Liver (tissue), 9 donors: ENCODE measurements around the gene PHETA1. TPM values are rescaled to one million over a fixed set of nuclear protein-coding genes. Genes with fewer than 3 reads are reported as not detected.

Experiments
- DNase-seq: peaks from one replicate; pipeline ENCODE4 v3.0.0-alpha.2; 2017; ENCODE audit warnings: low spot score
- H3K27ac ChIP-seq, 2 donors: one replicate each; pipeline ENCODE4 v1.7.0; 2013; ENCODE audit warnings: inconsistent platforms in 2 of 2, low read length in 2 of 2, control low read depth in 1 of 2, low read depth in 1 of 2, mild to moderate bottlenecking in 1 of 2
- H3K27me3 ChIP-seq, 4 donors: one replicate each; pipeline versions ENCODE4 v1.6.1 to v1.7.0; 2013; ENCODE audit warnings: low read length in 3 of 4, inconsistent platforms in 1 of 4, mild to moderate bottlenecking in 1 of 4, moderate library complexity in 1 of 4; ENCODE audit not compliant: control insufficient read depth in 4 of 4, insufficient read depth in 4 of 4
- H3K36me3 ChIP-seq, 4 donors: one replicate each; pipeline versions ENCODE4 v1.6.1 to v1.7.0; 2013; ENCODE audit warnings: low read length in 3 of 4, mild to moderate bottlenecking in 3 of 4, low read depth in 1 of 4, moderate library complexity in 1 of 4; ENCODE audit not compliant: control insufficient read depth in 4 of 4, insufficient read depth in 3 of 4
- H3K4me1 ChIP-seq, 4 donors: one replicate each; pipeline versions ENCODE4 v1.6.1 to v1.7.0; 2013; ENCODE audit warnings: low read length in 3 of 4, mild to moderate bottlenecking in 3 of 4, moderate library complexity in 1 of 4; ENCODE audit not compliant: control insufficient read depth in 4 of 4, insufficient read depth in 4 of 4
- H3K4me3 ChIP-seq, 3 donors: one replicate each; pipeline versions ENCODE4 v1.6.1 to v1.7.0; 2013; ENCODE audit warnings: low read length in 3 of 3, control low read depth in 1 of 3, low read depth in 1 of 3, mild to moderate bottlenecking in 1 of 3
- H3K9ac ChIP-seq, 2 donors: one replicate each; pipeline ENCODE4 v1.7.0; 2013; ENCODE audit warnings: low read length in 2 of 2, mild to moderate bottlenecking in 2 of 2, moderate library complexity in 2 of 2, control low read depth in 1 of 2, low read depth in 1 of 2
- H3K9me3 ChIP-seq, 4 donors: one replicate each; pipeline versions ENCODE4 v1.6.1 to v1.7.0; 2013; ENCODE audit warnings: low read length in 3 of 4; ENCODE audit not compliant: control insufficient read depth in 4 of 4
- EGR1 ChIP-seq, 2 donors: IDR thresholded peaks; 2 replicates each; pipeline ENCODE4 v1.6.1; 2016 to 2018; ENCODE audit warnings: antibody characterized with exemption in 2 of 2, low read depth in 2 of 2
- FOXA1 ChIP-seq: IDR thresholded peaks from 2 replicates; pipeline ENCODE4 v1.6.1; 2016; ENCODE audit warnings: antibody characterized with exemption
- FOXA2 ChIP-seq: IDR thresholded peaks from 2 replicates; pipeline ENCODE4 v1.6.1; 2016; ENCODE audit warnings: antibody characterized with exemption
- GABPA ChIP-seq, 2 donors: IDR thresholded peaks in 1 of 2; conservative IDR thresholded peaks in 1 of 2; 2 replicates each; pipeline ENCODE4 v1.6.1; 2016; ENCODE audit warnings: antibody characterized with exemption in 2 of 2, mild to moderate bottlenecking in 1 of 2, moderate library complexity in 1 of 2
- HNF4A ChIP-seq, 2 donors: conservative IDR thresholded peaks; 2 replicates each; pipeline ENCODE4 v1.6.1; 2016; ENCODE audit warnings: antibody characterized with exemption in 2 of 2, mild to moderate bottlenecking in 2 of 2
- HNF4G ChIP-seq: IDR thresholded peaks from 2 replicates; pipeline ENCODE4 v1.6.1; 2016; ENCODE audit warnings: antibody characterized with exemption
- JUND ChIP-seq, 2 donors: IDR thresholded peaks; 2 replicates each; pipeline ENCODE4 v1.6.1; 2016; ENCODE audit warnings: antibody characterized with exemption in 2 of 2
- NR2F2 ChIP-seq: IDR thresholded peaks from 2 replicates; pipeline ENCODE4 v1.6.1; 2016; ENCODE audit warnings: antibody characterized with exemption
- RAD21 ChIP-seq, 2 donors: IDR thresholded peaks; 2 replicates each; pipeline ENCODE4 v1.6.1; 2016; ENCODE audit warnings: antibody characterized with exemption in 2 of 2, mild to moderate bottlenecking in 2 of 2
- RXRA ChIP-seq, 2 donors: IDR thresholded peaks; 2 replicates each; pipeline ENCODE4 v1.6.1; 2017 to 2018; ENCODE audit warnings: antibody characterized with exemption in 2 of 2, mild to moderate bottlenecking in 1 of 2
- SP1 ChIP-seq: IDR thresholded peaks from 2 replicates; pipeline ENCODE4 v1.6.1; 2018; ENCODE audit warnings: antibody characterized with exemption, mild to moderate bottlenecking
- TAF1 ChIP-seq: conservative IDR thresholded peaks from 2 replicates; pipeline ENCODE4 v1.6.1; 2016; ENCODE audit warnings: antibody characterized with exemption, mild to moderate bottlenecking
- YY1 ChIP-seq: IDR thresholded peaks from 2 replicates; pipeline ENCODE4 v1.6.1; 2016; ENCODE audit warnings: antibody characterized with exemption, mild to moderate bottlenecking
- WGBS: extraction: QIAGEN DNeasy Blood & Tissue Kit; methylation state at CpG from one replicate; pipeline ENCODE4 v1.1.7; 2013; 5-methylcytosine and 5-hydroxymethylcytosine counted together
- polyA plus RNA-seq, 2 donors: library from polyadenylated mRNA; stranded (reverse) in 1 of 2; unstranded in 1 of 2; fragments of 200-250 nt in 1 of 2; fragments of >200 nt in 1 of 2; fragmentation: Nextera tagmentation in 1 of 2; extraction: Ambion mirVana in 1 of 2; gene quantifications; one replicate each; pipeline versions ENCODE4 v1.2.1 to v1.2.3, GENCODE V29; 2013 to 2015
- total RNA-seq, 2 donors: library from RNA; depleted of rRNA; stranded (reverse); fragments of >200 nt; gene quantifications; one replicate each; pipeline ENCODE4 v1.2.3, GENCODE V29; 2014
- TF ChIP-seq, protein P1 (sequence below): IDR thresholded peaks from 2 replicates; pipeline ENCODE4 v1.6.1; 2016; ENCODE audit warnings: antibody characterized with exemption, mild to moderate bottlenecking
- TF ChIP-seq, protein P2 (sequence below): IDR thresholded peaks from 2 replicates; pipeline ENCODE4 v1.6.1; 2016; ENCODE audit warnings: antibody characterized with exemption
- TF ChIP-seq, protein P3 (sequence below): fragments of 150-350 bp; IDR thresholded peaks from 2 replicates; pipeline ENCODE4 v1.5.1; 2017; ENCODE audit warnings: improper control_type of control experiment, low read depth, low read length; ENCODE audit not compliant: missing input control
- TF ChIP-seq, protein P4 (sequence below): IDR thresholded peaks from 2 replicates; pipeline ENCODE4 v1.6.1; 2016; ENCODE audit warnings: antibody characterized with exemption
- TF ChIP-seq, protein P5 (sequence below): IDR thresholded peaks from 2 replicates; pipeline ENCODE4 v1.6.1; 2016; ENCODE audit warnings: antibody characterized with exemption
- donor health status: healthy.
- donor health status: healthy.
- donor health status: healthy.
- donor health status: healthy.
- donor health status: healthy.

The PHETA1 gene
- total and polyA plus RNA-seq, 4 donors: 2.4 to 5.7 (median 3.9) TPM

DNA sequence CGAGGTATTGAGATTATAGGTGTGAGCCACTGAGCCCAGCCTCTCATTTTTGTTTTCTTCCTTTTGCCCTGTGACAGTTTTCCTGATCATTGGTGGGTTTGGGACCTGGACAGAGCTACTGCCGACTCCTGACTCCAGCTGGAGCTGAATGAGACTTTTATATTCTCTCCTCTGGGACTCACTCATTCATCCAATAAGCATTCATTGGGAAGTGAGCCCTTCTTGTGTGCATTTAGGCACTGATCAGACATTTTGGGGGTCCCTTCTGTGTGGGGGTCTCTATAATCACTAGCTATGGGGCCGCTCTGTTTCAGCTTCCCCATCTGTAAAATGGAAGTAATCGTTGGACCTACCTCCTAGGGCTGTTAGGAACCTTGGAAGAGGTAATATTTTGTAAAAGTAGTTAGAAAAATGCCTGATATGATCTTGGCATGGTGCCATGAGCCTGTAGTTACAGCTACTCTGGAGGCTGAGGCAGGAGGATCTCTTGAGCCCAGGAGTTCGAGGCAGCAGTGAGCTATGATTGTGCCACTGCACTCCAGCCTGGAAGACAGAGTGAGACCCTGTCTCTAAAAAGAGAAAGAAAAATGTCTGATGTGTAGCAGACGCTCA lies 44.0 kb upstream of the PHETA1 start:
- Histone ChIP-seq H3K27ac (peak overlapping the region; percentile 80 to 85), H3K9me3 (no peaks in the 10 kb centered on the region), H3K4me3 (no peak overlapping the region), H3K4me1 (peaks cover 8 to 59% (median 42%) of the 10 kb centered on the region in 4 donors), H3K36me3 (no peaks in the 10 kb centered on the region), H3K27me3 (no peaks in the 10 kb centered on the region), H3K9ac (no peak overlapping the region)
- DNase-seq: no peak
- TF ChIP-seq, protein P1, sequence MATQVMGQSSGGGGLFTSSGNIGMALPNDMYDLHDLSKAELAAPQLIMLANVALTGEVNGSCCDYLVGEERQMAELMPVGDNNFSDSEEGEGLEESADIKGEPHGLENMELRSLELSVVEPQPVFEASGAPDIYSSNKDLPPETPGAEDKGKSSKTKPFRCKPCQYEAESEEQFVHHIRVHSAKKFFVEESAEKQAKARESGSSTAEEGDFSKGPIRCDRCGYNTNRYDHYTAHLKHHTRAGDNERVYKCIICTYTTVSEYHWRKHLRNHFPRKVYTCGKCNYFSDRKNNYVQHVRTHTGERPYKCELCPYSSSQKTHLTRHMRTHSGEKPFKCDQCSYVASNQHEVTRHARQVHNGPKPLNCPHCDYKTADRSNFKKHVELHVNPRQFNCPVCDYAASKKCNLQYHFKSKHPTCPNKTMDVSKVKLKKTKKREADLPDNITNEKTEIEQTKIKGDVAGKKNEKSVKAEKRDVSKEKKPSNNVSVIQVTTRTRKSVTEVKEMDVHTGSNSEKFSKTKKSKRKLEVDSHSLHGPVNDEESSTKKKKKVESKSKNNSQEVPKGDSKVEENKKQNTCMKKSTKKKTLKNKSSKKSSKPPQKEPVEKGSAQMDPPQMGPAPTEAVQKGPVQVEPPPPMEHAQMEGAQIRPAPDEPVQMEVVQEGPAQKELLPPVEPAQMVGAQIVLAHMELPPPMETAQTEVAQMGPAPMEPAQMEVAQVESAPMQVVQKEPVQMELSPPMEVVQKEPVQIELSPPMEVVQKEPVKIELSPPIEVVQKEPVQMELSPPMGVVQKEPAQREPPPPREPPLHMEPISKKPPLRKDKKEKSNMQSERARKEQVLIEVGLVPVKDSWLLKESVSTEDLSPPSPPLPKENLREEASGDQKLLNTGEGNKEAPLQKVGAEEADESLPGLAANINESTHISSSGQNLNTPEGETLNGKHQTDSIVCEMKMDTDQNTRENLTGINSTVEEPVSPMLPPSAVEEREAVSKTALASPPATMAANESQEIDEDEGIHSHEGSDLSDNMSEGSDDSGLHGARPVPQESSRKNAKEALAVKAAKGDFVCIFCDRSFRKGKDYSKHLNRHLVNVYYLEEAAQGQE: no peak
- TF ChIP-seq NR2F2 (no peak), HNF4G (no peak), YY1 (no peak), FOXA2 (no peak), FOXA1 (no peak), RAD21 (IDR thresholded peaks at IDR 0.05) (no peak), JUND (IDR thresholded peaks at IDR 0.05) (no peak), EGR1 (IDR thresholded peaks at IDR 0.05; ENCODE audit: low read depth in 2 of 2) (no peak), GABPA (IDR thresholded peaks at IDR 0.05 in 1 of 2, conservative IDR thresholded peaks at IDR 0.05 in 1 of 2) (no peak), HNF4A (conservative IDR thresholded peaks at IDR 0.05) (no peak), TAF1 (no peak), RXRA (IDR thresholded peaks at IDR 0.05) (no peak), SP1 (no peak)
- TF ChIP-seq, protein P2, sequence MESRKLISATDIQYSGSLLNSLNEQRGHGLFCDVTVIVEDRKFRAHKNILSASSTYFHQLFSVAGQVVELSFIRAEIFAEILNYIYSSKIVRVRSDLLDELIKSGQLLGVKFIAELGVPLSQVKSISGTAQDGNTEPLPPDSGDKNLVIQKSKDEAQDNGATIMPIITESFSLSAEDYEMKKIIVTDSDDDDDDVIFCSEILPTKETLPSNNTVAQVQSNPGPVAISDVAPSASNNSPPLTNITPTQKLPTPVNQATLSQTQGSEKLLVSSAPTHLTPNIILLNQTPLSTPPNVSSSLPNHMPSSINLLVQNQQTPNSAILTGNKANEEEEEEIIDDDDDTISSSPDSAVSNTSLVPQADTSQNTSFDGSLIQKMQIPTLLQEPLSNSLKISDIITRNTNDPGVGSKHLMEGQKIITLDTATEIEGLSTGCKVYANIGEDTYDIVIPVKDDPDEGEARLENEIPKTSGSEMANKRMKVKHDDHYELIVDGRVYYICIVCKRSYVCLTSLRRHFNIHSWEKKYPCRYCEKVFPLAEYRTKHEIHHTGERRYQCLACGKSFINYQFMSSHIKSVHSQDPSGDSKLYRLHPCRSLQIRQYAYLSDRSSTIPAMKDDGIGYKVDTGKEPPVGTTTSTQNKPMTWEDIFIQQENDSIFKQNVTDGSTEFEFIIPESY: no peak
- TF ChIP-seq, protein P3, sequence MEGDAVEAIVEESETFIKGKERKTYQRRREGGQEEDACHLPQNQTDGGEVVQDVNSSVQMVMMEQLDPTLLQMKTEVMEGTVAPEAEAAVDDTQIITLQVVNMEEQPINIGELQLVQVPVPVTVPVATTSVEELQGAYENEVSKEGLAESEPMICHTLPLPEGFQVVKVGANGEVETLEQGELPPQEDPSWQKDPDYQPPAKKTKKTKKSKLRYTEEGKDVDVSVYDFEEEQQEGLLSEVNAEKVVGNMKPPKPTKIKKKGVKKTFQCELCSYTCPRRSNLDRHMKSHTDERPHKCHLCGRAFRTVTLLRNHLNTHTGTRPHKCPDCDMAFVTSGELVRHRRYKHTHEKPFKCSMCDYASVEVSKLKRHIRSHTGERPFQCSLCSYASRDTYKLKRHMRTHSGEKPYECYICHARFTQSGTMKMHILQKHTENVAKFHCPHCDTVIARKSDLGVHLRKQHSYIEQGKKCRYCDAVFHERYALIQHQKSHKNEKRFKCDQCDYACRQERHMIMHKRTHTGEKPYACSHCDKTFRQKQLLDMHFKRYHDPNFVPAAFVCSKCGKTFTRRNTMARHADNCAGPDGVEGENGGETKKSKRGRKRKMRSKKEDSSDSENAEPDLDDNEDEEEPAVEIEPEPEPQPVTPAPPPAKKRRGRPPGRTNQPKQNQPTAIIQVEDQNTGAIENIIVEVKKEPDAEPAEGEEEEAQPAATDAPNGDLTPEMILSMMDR: no peak
- TF ChIP-seq, protein P4, sequence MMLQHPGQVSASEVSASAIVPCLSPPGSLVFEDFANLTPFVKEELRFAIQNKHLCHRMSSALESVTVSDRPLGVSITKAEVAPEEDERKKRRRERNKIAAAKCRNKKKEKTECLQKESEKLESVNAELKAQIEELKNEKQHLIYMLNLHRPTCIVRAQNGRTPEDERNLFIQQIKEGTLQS: no peak
- TF ChIP-seq, protein P5, sequence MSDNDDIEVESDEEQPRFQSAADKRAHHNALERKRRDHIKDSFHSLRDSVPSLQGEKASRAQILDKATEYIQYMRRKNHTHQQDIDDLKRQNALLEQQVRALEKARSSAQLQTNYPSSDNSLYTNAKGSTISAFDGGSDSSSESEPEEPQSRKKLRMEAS: no peak
- 78% methylated on average over 6 of the region's 6 CpGs for WGBS
